GM18508 (cell line): ENCODE measurements around the gene P2RY12.

ENCODE experiments used
- ATAC-seq: cut with Tn5 transposase; IDR thresholded peaks from one replicate; pipeline ENCODE4 v1.9.1; 2021; ENCODE audit warnings: moderate number of reproducible peaks; ENCODE audit not compliant: insufficient read depth, unreplicated experiment

P2RY12 gene

GRCh38 chr3:151312972-151313371, 71.6 kb downstream of the P2RY12 start:
- ATAC-seq: no peak

- ATAC-seq: no peak
These were observed 75.0 kb downstream of the P2RY12 start for GRCh38 chr3:151309566-151309965.

- ATAC-seq: no peak
These were observed 76.7 kb downstream of the P2RY12 start for GRCh38 chr3:151307583-151308488.

- ATAC-seq: no peak
These were observed 77.4 kb downstream of the P2RY12 start for GRCh38 chr3:151307131-151307530.

- ATAC-seq: no peak
These were observed 78.3 kb downstream of the P2RY12 start for GRCh38 chr3:151306168-151306810.

GRCh38 chr3:151305775-151306151, 78.8 kb downstream of the P2RY12 start:
- no peak for ATAC-seq

GRCh38 chr3:151305060-151305774, 79.3 kb downstream of the P2RY12 start:
- ATAC-seq: no peak

- ATAC-seq: no peak
These were observed 80.8 kb downstream of the P2RY12 start for GRCh38 chr3:151303751-151304150.

- ATAC-seq: no peak
These were observed 82.8 kb downstream of the P2RY12 start for GRCh38 chr3:151301787-151302186.

- ATAC-seq: no peak
These were observed 84.0 kb downstream of the P2RY12 start for GRCh38 chr3:151300539-151300938.

GRCh38 chr3:151299006-151299405, 85.5 kb downstream of the P2RY12 start:
- no peak for ATAC-seq

GRCh38 chr3:151297429-151297828, 87.1 kb downstream of the P2RY12 start:
- no peak for ATAC-seq

GRCh38 chr3:151296226-151296625, 88.3 kb downstream of the P2RY12 start:
- no peak for ATAC-seq

- no peak for ATAC-seq
These were observed 91.4 kb downstream of the P2RY12 start for GRCh38 chr3:151293127-151293526.

GRCh38 chr3:151290673-151291072, 93.9 kb downstream of the P2RY12 start:
- ATAC-seq: no peak

- ATAC-seq: no peak
These were observed 95.1 kb downstream of the P2RY12 start for GRCh38 chr3:151289445-151289844.
